Panc1 (cell line): ENCODE measurements around the gene JAG1. TPM values are rescaled to one million over a fixed set of nuclear protein-coding genes. Genes with fewer than 3 reads are reported as not detected.

ENCODE experiments used
- ATAC-seq: fragments of 200-7000 bp; cut with Tn5 transposase; 2 replicates; pipeline ENCODE4 v1.9.1; 2020; ENCODE audit warnings: mild to moderate bottlenecking, moderate library complexity
- BruUV-seq: library from RNA; stranded (reverse); fragments of 400-500 nt; replicated peaks from 2 replicates; lab custom pipeline; 2021; lab: Mats Ljungman, UMichigan
- CTCF ChIA-PET: fragments of 300-600 bp; sonication (Branson Sonifier 250); formaldehyde crosslinking; loops from one replicate; lab custom pipeline; 2022; ENCODE audit warnings: antibody characterized with exemption; lab: Charles Lee
- POLR2A ChIA-PET: fragments of 300-600 bp; sonication (Branson Sonifier 250); formaldehyde crosslinking; loops from one replicate; lab custom pipeline; 2022; ENCODE audit warnings: antibody characterized with exemption; lab: Charles Lee
- DNase-seq: peaks from one replicate; pipeline ENCODE4 v3.0.0-alpha.2; 2010; ENCODE audit warnings: low read depth, low spot score
- H3K27ac ChIP-seq: 2 replicates; pipeline ENCODE4 v1.5.1; 2011; ENCODE audit warnings: mild to moderate bottlenecking, low read length, inconsistent platforms
- H3K27me3 ChIP-seq: fragments of 200-500 bp; sonication (Bioruptor generic); 2 replicates; pipeline ENCODE4 v1.6.0; 2014; ENCODE audit warnings: low read length, inconsistent platforms; ENCODE audit not compliant: control insufficient read depth, insufficient read depth
- H3K36me3 ChIP-seq: fragments of 200-500 bp; sonication (Bioruptor generic); 2 replicates; pipeline ENCODE4 v1.5.1; 2014; ENCODE audit warnings: inconsistent platforms, mild to moderate bottlenecking, low read length, moderate library complexity; ENCODE audit not compliant: control insufficient read depth, insufficient read depth
- H3K4me1 ChIP-seq: 2 replicates; pipeline ENCODE4 v1.5.1; 2011; ENCODE audit warnings: inconsistent platforms, mild to moderate bottlenecking, low read length, moderate library complexity; ENCODE audit not compliant: control insufficient read depth, insufficient read depth
- H3K4me3 ChIP-seq, 2 experiments: 2 replicates each; pipeline ENCODE4 v1.5.1; 2011 to 2012; ENCODE audit warnings: low read depth in 2 of 2, low read length in 2 of 2, mild to moderate bottlenecking in 2 of 2, inconsistent platforms in 1 of 2, moderate library complexity in 1 of 2
- H3K9me3 ChIP-seq: fragments of 200-500 bp; sonication (Bioruptor generic); 2 replicates; pipeline ENCODE4 v1.5.1; 2014; ENCODE audit warnings: low read depth, mild to moderate bottlenecking, inconsistent platforms, low read length, moderate library complexity; ENCODE audit not compliant: control insufficient read depth, insufficient read depth
- POLR2AphosphoS5 ChIP-seq: IDR thresholded peaks from 2 replicates; pipeline ENCODE4 v1.6.1; 2012; ENCODE audit warnings: mild to moderate bottlenecking, low read depth, low read length, moderate library complexity
- SIN3A ChIP-seq: IDR thresholded peaks from 2 replicates; pipeline ENCODE4 v1.6.1; 2012; ENCODE audit warnings: low read depth, mild to moderate bottlenecking, low read length, moderate library complexity, borderline replicate concordance; ENCODE audit not compliant: insufficient read depth
- TCF7L2 ChIP-seq: IDR thresholded peaks from 2 replicates; pipeline ENCODE4 v1.6.1; 2011; ENCODE audit warnings: mild to moderate bottlenecking, low read depth, low read length, inconsistent platforms
- in situ Hi-C: cut with HindIII; loops from 2 replicates; pipeline ENCODE4 v1.10.0; 2016; ENCODE audit warnings: low sequenced_read_pairs, low pct_unique_long_range_greater_than_20kb
- intact Hi-C: fragments of 100-400 bp; cut with micrococcal nuclease; formaldehyde crosslinking; loops from one replicate; pipeline ENCODE4 v1.10.0; 2022; ENCODE audit not compliant: unreplicated experiment
- total RNA-seq: library from RNA; stranded (reverse); gene quantifications from one replicate; pipeline ENCODE4 v1.2.1, GENCODE V29; 2021; ENCODE audit not compliant: unreplicated experiment
- TF ChIP-seq, protein P1 (sequence below): fragments of 450-650 bp; IDR thresholded peaks from 2 replicates; pipeline ENCODE4 v1.5.1; 2017; ENCODE audit warnings: mild to moderate bottlenecking
- TF ChIP-seq, protein P2 (sequence below), 2 experiments: IDR thresholded peaks; 2 replicates each; pipeline ENCODE4 v1.6.1; 2011 to 2012; ENCODE audit warnings: low read depth in 2 of 2, control low read depth in 1 of 2, low read length in 1 of 2, mild to moderate bottlenecking in 1 of 2, moderate library complexity in 1 of 2; ENCODE audit not compliant: insufficient read depth in 1 of 2

The JAG1 gene
- total RNA-seq, 1 experiment from 2014 or later = 21.2 TPM

DNA sequence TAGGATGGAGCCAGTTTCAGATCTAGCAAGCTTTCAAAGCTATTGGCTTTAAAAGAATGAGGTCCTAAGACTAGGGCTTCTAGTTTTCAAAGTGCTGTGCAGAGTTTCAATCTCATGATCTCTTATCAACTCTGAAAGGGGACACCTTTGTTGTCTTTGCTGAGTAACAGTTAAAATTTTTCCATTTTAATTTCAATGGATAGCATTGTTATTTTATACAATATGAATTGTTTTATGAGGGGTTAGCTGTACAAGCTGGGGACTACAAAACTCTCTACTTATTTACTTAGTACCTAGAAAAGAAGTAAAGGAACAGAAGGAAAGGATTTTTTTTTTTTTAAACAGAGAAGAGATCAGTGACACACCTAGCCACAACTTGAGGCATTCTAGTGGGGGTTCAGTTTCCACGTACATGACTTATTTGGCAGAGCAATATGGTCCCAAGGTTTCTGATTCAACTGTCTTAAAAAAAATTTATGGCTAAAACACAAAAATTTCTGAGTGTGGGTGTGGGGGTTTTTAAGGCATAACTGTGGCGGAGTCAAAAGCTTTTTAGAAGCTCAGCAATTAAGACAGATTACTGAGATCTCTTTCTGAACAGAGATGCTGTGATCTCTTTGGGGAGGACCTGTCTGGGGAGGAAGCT is 46.1 kb upstream of the JAG1 start:
- Histone ChIP-seq H3K9me3 (no peaks in the 10 kb centered on the region), H3K27me3 (no peaks in the 10 kb centered on the region), H3K4me3 (no peak overlapping the region), H3K36me3 (no peaks in the 10 kb centered on the region), H3K27ac (no peak overlapping the region), H3K4me1 (peaks cover 4% of the 10 kb centered on the region; the same call in 1 of the 2 replicates)
- in situ Hi-C loops = no loop called here
- POLR2A ChIA-PET = no interaction called here
- intact Hi-C loops = no loop called here
- DNase-seq = no peak
- ATAC-seq = no peak
- CTCF ChIA-PET = no interaction called here
- no peak for TF ChIP-seq TCF7L2
- TF ChIP-seq SIN3A = no peak
- no peak for TF ChIP-seq POLR2AphosphoS5
- TF ChIP-seq, protein P1, sequence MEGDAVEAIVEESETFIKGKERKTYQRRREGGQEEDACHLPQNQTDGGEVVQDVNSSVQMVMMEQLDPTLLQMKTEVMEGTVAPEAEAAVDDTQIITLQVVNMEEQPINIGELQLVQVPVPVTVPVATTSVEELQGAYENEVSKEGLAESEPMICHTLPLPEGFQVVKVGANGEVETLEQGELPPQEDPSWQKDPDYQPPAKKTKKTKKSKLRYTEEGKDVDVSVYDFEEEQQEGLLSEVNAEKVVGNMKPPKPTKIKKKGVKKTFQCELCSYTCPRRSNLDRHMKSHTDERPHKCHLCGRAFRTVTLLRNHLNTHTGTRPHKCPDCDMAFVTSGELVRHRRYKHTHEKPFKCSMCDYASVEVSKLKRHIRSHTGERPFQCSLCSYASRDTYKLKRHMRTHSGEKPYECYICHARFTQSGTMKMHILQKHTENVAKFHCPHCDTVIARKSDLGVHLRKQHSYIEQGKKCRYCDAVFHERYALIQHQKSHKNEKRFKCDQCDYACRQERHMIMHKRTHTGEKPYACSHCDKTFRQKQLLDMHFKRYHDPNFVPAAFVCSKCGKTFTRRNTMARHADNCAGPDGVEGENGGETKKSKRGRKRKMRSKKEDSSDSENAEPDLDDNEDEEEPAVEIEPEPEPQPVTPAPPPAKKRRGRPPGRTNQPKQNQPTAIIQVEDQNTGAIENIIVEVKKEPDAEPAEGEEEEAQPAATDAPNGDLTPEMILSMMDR = no peak
- TF ChIP-seq, protein P2, sequence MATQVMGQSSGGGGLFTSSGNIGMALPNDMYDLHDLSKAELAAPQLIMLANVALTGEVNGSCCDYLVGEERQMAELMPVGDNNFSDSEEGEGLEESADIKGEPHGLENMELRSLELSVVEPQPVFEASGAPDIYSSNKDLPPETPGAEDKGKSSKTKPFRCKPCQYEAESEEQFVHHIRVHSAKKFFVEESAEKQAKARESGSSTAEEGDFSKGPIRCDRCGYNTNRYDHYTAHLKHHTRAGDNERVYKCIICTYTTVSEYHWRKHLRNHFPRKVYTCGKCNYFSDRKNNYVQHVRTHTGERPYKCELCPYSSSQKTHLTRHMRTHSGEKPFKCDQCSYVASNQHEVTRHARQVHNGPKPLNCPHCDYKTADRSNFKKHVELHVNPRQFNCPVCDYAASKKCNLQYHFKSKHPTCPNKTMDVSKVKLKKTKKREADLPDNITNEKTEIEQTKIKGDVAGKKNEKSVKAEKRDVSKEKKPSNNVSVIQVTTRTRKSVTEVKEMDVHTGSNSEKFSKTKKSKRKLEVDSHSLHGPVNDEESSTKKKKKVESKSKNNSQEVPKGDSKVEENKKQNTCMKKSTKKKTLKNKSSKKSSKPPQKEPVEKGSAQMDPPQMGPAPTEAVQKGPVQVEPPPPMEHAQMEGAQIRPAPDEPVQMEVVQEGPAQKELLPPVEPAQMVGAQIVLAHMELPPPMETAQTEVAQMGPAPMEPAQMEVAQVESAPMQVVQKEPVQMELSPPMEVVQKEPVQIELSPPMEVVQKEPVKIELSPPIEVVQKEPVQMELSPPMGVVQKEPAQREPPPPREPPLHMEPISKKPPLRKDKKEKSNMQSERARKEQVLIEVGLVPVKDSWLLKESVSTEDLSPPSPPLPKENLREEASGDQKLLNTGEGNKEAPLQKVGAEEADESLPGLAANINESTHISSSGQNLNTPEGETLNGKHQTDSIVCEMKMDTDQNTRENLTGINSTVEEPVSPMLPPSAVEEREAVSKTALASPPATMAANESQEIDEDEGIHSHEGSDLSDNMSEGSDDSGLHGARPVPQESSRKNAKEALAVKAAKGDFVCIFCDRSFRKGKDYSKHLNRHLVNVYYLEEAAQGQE (IDR thresholded peaks at IDR 0.05; ENCODE audit: insufficient read depth in 1 of 2, low read depth in 2 of 2, low read length in 1 of 2) = no peak
- no TSS peak for BruUV-seq

DNA sequence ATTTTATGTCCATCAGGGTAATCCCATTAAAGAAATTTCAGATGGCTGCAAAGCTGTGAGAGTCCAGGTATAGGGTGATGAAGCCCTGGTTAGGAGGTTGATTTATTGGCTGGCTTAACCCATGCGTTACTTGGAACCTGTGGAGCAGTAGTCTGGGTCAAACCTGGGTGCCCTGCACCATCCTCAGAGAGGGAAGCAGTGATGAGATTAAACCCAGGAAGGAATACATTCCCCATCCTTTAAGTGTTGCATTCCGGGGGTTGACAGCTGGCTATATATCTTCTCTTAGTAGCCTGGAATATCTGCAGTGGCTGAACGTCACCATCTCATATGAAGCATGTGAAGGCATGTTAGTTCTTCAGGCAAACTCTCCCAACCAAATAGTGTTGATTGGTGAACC is 44.9 kb upstream of the JAG1 start:
- Histone ChIP-seq H3K36me3 (no peaks in the 10 kb centered on the region), H3K9me3 (no peaks in the 10 kb centered on the region), H3K27ac (no peak overlapping the region), H3K4me1 (peaks cover 5% of the 10 kb centered on the region; the same call in 1 of the 2 replicates), H3K27me3 (no peaks in the 10 kb centered on the region), H3K4me3 (no peak overlapping the region)
- no TSS peak for BruUV-seq
- TF ChIP-seq POLR2AphosphoS5 (no peak), SIN3A (no peak), TCF7L2 (no peak)
- TF ChIP-seq, protein P1 = no peak
- TF ChIP-seq, protein P2 (IDR thresholded peaks at IDR 0.05; ENCODE audit: insufficient read depth in 1 of 2, low read depth in 2 of 2, low read length in 1 of 2) = no peak
- POLR2A ChIA-PET = no interaction called here
- intact Hi-C loops (no loop called here), in situ Hi-C loops (no loop called here)
- CTCF ChIA-PET = no interaction called here
- ATAC-seq (no peak), DNase-seq (no peak)
